Measurements from ENCODE around the gene PRRG1.

Gene PRRG1

DNA sequence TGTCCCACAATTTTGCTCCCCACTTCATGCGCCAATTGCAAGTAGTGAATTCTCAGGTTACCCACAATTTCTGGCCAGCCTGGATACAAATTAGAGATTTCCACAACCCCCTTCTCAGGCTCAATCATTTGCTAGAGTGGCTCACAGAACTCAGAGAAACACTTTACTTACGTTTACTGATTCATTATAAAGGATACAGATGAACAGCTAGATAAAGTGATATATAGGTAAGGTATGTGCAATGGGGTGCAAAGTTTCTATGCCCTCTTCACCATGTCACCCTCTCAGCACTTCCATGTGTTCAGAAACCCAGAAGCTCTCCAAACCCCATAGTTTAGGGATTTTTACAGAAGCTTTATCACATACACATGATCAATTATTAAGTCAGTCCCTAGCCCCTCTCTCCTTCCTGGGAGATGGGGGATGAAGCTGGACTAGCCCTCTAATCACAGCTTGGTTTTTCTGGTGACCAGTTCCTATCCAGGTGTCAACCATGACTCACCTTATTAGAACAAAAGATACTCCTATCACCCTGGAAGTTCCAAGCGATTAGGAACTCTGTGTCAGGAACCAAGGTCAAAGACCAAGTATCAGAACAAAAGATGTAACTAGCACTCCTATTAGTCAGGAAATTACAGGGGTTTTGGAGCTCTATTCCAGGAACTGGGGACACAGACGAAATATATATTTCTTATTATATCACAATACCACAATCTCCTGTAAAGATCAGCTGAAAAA, 33.5 kb upstream of the PRRG1 start:
- Histone ChIP-seq H3K4me1 (ENCODE audit: insufficient read depth, low read length, poor library complexity, severe bottlenecking) (no peaks in the 10 kb centered on the region), H3K27me3 (ENCODE audit: insufficient read depth, low read length, poor library complexity, severe bottlenecking) (no peaks in the 10 kb centered on the region), H3K79me2 (ENCODE audit: insufficient read depth, low read length) (no peaks in the 10 kb centered on the region), H3K9me3 (ENCODE audit: insufficient read depth, low read depth, low read length) (no peaks in the 10 kb centered on the region), H2AFZ (ENCODE audit: low read length) (no peak overlapping the region), H3K4me3 (ENCODE audit: low read length, poor library complexity, severe bottlenecking) (no peak overlapping the region), H3K4me2 (ENCODE audit: low read depth, low read length, poor library complexity, severe bottlenecking) (no peak overlapping the region), H3K9ac (ENCODE audit: low read depth, low read length, poor library complexity, severe bottlenecking) (no peak overlapping the region), H4K20me1 (ENCODE audit: insufficient read depth, low read length, poor library complexity, severe bottlenecking) (no peaks in the 10 kb centered on the region), H3F3A (ENCODE audit: low read depth) (no peaks in the 10 kb centered on the region), H3K9me2 (replicated peaks; ENCODE audit: low read depth, low read length) (no peaks in the 10 kb centered on the region), H3K36me3 (ENCODE audit: insufficient read depth, low read length) (no peaks in the 10 kb centered on the region)
- no peak for TF ChIP-seq EZH2phosphoT487 (IDR thresholded peaks at IDR 0.05; ENCODE audit: borderline replicate concordance)
- TF ChIP-seq, protein P1, sequence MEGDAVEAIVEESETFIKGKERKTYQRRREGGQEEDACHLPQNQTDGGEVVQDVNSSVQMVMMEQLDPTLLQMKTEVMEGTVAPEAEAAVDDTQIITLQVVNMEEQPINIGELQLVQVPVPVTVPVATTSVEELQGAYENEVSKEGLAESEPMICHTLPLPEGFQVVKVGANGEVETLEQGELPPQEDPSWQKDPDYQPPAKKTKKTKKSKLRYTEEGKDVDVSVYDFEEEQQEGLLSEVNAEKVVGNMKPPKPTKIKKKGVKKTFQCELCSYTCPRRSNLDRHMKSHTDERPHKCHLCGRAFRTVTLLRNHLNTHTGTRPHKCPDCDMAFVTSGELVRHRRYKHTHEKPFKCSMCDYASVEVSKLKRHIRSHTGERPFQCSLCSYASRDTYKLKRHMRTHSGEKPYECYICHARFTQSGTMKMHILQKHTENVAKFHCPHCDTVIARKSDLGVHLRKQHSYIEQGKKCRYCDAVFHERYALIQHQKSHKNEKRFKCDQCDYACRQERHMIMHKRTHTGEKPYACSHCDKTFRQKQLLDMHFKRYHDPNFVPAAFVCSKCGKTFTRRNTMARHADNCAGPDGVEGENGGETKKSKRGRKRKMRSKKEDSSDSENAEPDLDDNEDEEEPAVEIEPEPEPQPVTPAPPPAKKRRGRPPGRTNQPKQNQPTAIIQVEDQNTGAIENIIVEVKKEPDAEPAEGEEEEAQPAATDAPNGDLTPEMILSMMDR (conservative IDR thresholded peaks at IDR 0.05; ENCODE audit: low read length), result no peak

DNA sequence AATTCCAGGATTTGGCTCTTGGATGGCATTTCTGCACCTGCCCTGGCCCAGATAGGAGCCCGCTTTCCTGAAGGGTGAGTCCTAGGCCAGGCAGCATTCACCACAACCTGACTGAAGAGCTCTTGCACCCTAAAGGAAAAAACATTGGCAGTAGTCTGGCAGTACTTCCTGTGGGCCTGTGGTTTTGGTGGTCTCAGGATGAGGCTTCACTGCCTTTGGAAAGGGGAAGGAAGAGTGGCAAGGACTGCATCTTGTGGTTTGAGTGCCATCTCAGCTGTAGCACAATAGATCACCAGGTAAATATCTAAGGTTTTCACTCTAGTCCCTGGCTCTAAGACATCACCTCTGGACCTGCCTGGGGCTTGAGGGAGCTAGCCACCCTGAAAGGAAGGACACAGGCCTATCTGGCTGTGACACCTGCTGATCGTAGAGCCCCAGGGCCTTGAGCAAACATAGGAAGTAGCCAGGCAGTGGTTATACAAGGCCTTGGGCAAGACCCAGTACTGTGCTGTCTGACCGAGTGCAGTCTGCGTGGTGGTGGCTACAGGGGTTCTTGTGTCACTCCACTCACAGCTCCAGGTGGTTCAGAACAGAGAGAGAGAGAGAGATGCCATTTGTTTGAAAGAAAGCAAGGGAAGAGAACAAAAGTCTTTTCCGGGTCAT, 28.5 kb upstream of the PRRG1 start:
- no peaks in the 10 kb centered on the region for H3K9me2 ChIP-seq (replicated peaks; ENCODE audit: low read depth, low read length)
- no peaks in the 10 kb centered on the region for H3F3A ChIP-seq (ENCODE audit: low read depth)
- H3K9ac ChIP-seq (ENCODE audit: low read depth, low read length, poor library complexity, severe bottlenecking), result no peak overlapping the region
- no peak overlapping the region for H3K4me3 ChIP-seq (ENCODE audit: low read length, poor library complexity, severe bottlenecking)
- no peak for TF ChIP-seq EZH2phosphoT487 (IDR thresholded peaks at IDR 0.05; ENCODE audit: borderline replicate concordance)
- TF ChIP-seq, protein P1 (conservative IDR thresholded peaks at IDR 0.05; ENCODE audit: low read length), result no peak
- no peaks in the 10 kb centered on the region for H3K79me2 ChIP-seq (ENCODE audit: insufficient read depth, low read length)
- no peaks in the 10 kb centered on the region for H3K27me3 ChIP-seq (ENCODE audit: insufficient read depth, low read length, poor library complexity, severe bottlenecking)
- H2AFZ ChIP-seq (ENCODE audit: low read length), result no peak overlapping the region
- no peaks in the 10 kb centered on the region for H3K4me1 ChIP-seq (ENCODE audit: insufficient read depth, low read length, poor library complexity, severe bottlenecking)
- no peaks in the 10 kb centered on the region for H3K9me3 ChIP-seq (ENCODE audit: insufficient read depth, low read depth, low read length)
- no peaks in the 10 kb centered on the region for H4K20me1 ChIP-seq (ENCODE audit: insufficient read depth, low read length, poor library complexity, severe bottlenecking)
- H3K4me2 ChIP-seq (ENCODE audit: low read depth, low read length, poor library complexity, severe bottlenecking), result no peak overlapping the region
- no peaks in the 10 kb centered on the region for H3K36me3 ChIP-seq (ENCODE audit: insufficient read depth, low read length)

DNA sequence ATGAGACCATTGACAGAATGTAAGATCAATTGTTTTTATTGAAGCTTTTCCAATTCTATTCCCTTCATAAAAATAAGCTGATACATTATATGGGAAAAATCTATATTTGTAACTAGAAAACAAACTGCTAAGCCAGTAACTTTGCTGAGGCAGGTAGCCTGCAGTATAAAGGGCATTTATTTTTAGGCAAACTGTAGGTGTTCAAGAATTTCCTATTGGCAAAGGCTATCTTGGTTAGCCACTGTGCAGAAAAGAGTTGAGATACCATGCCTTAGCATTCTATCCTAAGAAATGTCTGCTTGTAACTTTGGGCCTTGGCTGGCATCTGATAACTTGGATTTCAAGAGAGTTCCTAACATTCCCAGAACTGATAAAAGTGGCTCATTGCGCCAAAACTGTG, 18.5 kb upstream of the PRRG1 start:
- TF ChIP-seq EZH2phosphoT487 (IDR thresholded peaks at IDR 0.05; ENCODE audit: borderline replicate concordance), result no peak
- TF ChIP-seq, protein P1 (conservative IDR thresholded peaks at IDR 0.05; ENCODE audit: low read length), result no peak

More for the DNA sequence above, 18.5 kb upstream of the PRRG1 start:
- Histone ChIP-seq H3K4me3 (ENCODE audit: low read length, poor library complexity, severe bottlenecking) (no peak overlapping the region), H3K4me2 (ENCODE audit: low read depth, low read length, poor library complexity, severe bottlenecking) (no peak overlapping the region), H3K9me3 (ENCODE audit: insufficient read depth, low read depth, low read length) (no peaks in the 10 kb centered on the region), H3K9ac (ENCODE audit: low read depth, low read length, poor library complexity, severe bottlenecking) (no peak overlapping the region), H3K27me3 (ENCODE audit: insufficient read depth, low read length, poor library complexity, severe bottlenecking) (no peaks in the 10 kb centered on the region), H4K20me1 (ENCODE audit: insufficient read depth, low read length, poor library complexity, severe bottlenecking) (no peaks in the 10 kb centered on the region), H3K36me3 (ENCODE audit: insufficient read depth, low read length) (no peaks in the 10 kb centered on the region), H3K4me1 (ENCODE audit: insufficient read depth, low read length, poor library complexity, severe bottlenecking) (no peaks in the 10 kb centered on the region), H3K79me2 (ENCODE audit: insufficient read depth, low read length) (no peaks in the 10 kb centered on the region), H3F3A (ENCODE audit: low read depth) (no peaks in the 10 kb centered on the region), H2AFZ (ENCODE audit: low read length) (no peak overlapping the region), H3K9me2 (replicated peaks; ENCODE audit: low read depth, low read length) (no peaks in the 10 kb centered on the region)

Data from Loucy (cell line).